GM18870 (cell line): Measurements from ENCODE around the gene FRAS1.
A peak's percentile ranks its signal among the peaks of the same experiment; 100 is the strongest.
"Not testable (repeated sequence)": the region's sequence is repeated elsewhere in the genome, so short reads cannot be mapped to it uniquely, and the experiment has no call there.

ENCODE experiments used
- ATAC-seq: cut with Tn5 transposase; IDR thresholded peaks from one replicate; pipeline ENCODE4 v1.9.1; 2021; ENCODE audit warnings: moderate library complexity; ENCODE audit not compliant: unreplicated experiment

FRAS1 gene

DNA sequence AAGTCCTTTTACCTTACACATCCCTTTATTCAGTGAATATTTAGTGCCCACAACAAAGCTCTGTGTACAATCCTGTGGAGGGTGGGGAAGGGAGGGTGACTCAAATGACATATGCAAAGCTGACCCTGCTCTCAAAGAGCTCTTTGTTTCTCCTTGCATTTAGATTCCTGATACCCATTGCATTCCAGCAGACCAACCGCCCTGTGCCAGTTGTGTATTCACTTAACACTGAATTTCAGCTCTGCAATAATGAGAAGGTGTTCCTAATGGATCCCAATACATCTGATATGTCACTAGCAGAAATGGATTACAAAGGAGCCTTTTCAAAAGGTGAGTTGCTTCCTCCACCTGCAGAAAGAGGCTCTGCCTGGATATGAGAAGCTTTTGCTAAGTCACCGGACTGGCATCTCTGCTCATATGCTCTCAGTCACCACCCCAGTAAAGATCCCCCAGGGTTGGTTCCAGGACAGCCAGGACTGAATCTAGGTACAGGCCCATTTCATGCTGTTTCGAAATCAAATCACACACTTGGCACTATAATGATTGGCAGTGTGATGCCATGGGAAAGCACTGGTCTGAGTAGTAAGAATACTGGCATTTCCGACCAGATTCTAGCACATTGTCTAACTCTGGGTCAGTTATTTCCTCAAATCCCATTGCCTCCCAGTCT lies 477.3 kb downstream of the FRAS1 start:
- no peak for ATAC-seq

DNA sequence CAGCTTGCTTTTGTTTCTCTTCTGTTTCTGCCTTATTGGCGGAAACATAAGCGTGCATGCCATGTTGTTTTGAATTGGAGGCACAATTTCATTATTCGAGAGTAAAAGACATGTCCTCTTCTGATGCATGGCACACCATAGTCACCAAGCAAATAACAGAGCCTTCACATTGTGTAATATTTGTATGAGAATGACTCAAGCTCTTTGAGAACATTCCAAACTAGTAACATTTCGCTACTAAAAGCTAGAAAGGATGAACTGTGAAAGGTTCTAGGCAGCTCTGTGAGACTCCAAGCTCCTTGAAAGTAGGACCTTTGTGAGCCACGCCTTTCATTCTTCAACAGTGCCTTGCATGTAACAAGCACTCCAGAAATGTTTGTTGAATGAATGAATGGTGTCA lies 485.2 kb downstream of the FRAS1 start:
- ATAC-seq, result no peak

DNA sequence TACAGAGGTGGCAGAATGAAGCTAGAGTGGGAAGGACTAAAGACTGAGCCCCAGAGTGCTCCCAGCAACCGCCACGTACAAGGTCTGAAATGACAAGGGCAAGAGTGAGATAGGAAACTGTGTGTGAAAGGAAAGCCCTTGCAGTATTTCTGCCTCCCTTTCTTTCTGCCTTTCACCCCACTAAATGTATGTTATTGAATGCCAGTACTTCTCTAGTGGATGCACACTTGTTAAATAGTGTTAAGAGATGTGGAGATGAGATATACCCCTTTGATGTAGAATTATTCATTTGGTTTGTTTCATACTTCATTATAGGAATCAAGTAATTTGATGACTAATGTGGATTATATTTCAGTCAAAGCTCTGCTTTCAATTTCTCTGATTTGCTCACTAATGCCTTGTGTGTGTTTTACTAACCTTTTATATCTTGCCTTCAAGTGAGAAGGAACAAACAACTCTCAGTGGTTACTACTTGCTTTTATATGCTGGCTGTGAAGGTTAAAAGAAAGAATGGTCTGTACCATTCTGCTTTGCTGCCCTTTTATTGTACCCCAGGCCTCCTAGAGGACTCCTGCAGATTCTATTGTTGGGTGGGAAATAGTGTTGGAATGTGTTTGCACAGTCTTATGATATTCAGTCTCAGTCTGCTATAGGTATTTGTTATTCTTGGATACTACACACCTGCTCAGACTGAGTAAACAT lies 486.5 kb downstream of the FRAS1 start:
- ATAC-seq, result no peak

DNA sequence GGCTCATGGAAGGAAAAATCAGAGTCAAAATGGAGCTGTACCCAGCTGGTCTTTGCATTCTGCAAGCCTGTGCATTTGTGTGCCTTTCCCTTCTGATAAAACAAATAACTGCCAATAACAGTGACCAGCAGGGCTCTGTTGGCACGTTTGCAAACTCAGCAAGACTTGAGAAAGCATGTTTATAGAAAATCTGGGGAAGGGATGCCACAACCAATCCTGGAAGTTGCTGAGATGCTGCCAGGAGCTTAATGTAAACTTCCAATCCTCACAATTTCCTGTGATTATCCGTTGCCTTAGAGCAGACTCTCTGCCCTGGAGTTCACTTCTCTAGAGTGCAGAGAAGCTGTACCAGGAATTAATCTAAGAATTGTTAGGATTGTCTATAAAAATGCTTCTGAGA lies 487.6 kb downstream of the FRAS1 start:
- ATAC-seq, result no peak

DNA sequence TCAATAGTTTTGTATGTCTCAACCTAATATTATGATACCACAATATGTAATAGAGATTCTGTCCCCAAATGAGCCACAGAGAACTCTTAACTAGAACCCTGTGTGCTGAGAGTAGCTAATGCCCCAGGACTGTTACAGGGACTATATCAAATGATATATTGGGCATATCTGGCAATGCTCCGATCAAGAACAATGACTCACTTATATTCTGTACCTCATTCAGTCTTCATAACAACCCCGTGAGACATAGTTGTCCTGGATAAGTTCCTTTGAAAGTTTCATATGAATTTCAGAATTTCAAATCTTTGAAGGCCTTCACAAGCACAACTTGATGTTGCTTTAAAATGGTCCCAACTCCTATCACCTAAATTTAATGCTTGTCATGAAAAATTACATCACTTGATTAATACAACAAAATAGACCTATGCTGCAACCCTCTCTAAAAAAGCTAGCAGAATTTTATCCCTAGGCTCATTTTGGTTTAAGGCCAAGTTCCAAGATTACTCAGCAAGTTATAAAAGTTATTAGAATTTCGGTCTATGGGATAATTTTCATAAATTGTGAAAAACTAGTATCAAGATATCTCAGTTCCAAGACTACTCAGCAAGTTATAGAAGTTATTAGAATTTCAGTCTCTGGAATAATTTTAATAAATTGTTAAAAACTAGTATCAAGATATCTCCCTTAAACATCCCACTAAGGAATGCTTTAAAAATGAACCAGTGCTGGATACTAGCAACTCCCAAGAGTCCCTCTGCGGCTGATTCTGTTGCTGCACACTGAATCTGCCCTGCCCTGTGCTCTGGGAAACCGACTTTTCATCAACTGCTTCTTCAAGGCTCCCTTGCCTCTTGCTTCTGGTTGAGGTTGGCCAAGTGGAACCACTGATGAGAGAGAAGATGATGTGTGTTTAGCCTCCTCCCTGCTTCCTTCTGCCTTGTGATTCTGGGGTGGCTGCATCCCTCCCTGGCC lies 488.4 kb downstream of the FRAS1 start:
- no peak for ATAC-seq

DNA sequence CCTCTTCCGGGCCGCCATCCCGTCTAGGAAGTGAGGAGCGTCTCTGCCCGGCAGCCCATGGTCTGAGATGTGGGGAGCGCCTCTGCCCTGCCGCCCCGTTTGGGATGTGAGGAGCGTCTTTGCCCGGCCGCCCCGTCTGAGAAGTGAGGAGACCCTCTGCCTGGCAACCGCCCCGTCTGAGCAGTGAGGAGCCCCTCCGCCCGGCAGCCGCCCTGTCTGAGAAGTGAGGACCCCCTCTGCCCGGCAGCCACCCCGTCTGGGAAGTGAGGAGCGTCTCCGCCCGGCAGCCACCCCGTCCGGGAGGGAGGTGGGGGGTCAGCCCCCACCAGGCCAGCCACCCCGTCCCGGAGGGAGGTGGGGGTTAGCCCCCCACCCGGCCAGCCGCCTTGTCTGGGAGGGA lies 490.8 kb downstream of the FRAS1 start:
- not testable (repeated sequence) for ATAC-seq

DNA sequence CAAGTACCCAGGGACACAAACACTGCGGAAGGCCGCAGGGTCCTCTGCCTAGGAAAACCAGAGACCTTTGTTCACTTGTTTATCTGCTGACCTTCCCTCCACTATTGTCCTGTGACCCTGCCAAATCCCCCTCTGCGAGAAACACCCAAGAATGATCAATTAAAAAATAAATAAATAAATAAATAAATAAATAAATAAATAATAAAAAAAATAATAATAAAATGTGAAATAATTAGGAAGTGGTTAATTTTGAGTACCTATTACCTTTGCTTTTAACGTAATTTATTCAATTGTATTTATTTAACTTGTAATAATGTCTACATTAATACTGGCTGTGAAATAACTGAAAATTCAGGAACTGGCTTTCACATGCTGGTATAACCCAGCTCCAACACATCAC lies 491.8 kb downstream of the FRAS1 start:
- not testable (repeated sequence) for ATAC-seq

DNA sequence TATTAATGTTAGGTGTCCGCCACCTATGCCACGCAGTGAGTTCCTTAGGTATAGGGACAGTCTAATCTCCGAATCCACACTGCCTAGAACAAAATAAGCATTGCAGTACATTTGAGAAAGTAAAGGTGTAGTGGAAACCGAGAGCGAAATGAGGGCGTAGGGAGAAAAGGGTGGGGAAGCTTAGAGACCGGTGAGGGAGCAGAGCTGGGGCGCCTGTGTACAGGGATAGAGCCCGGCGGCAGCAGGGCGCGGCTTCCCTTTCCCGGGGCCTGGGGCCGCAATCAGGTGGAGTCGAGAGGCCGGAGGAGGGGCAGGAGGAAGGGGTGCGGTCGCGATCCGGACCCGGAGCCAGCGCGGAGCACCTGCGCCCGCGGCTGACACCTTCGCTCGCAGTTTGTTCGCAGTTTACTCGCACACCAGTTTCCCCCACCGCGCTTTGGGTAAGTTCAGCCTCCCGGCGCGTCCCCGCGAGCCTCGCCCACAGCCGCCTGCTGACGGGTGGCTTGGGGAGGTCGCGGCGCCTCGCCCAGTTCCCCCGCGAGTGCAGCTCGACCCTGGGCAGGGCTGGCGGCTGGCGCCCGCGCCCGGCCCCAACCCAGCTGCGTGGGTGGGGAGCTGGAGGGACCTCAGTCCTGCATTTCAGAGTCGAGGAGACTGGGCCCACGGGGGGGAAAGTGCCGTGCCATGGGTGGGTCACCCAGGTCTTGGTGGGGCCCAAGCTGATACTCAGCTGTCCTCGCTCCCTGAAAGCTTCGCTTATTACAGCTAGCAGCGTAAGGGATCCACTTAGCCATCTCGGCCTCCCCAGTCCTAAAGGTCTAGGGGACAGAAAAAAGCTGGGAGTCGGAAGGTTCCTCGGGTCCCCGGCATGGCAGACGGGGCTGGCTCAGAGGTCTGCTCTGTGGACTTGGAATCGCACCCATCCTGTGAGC lies 494.6 kb downstream of the FRAS1 start, which contains the start of gene ANXA3:
ANXA3 (plus strand) TSS at position 351 of the 932 bp plus-strand sequence. CDS start 2,704 bp downstream, outside the sequence.
- ATAC-seq, result no peak

DNA sequence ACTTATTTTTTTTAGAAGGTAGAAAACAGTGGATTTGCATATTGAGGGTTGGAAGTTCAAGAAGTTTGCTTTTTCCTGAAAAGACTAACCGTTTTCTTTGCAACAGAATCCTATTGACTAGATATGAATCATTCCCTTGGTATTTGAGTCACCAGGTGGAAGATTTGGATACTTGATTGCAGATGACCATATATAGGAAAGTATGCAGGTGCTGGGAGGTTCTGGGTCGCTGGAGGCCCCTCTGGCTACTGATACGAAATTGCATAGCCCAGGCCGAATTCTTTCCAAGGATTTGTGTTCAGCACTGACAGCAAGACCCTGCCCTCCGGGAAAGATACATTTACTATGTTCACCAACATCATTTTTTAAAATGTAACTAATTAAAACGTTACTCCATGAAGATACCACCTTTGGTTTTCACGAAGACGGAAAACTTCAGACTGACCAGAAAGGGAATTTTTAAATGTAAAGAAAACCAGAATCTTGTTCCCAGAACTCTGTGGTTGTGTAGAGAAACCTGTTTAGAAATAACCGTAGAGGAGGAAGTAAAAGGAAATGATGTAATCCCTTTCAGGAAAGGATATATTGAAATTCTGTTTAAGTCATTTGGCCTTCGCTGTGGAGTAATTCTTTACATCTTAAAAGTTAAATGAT lies 495.4 kb downstream of the FRAS1 start:
- ATAC-seq, result no peak

DNA sequence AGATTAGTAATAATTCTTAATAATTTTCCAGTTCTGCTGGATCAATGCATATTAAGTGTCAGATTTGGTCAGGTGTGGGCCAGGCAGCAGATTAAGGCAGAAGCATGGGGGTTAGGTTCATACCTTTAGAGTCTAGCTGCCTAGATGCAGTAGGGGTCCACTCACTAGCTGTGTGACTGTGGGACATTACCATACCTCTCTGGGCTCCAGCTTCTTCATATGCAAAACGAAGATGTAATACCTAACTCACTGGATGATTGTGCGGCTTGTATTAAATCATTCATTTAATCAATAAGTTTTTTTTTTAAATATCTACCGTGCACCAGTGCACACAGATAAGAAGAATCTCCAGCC lies 495.9 kb downstream of the FRAS1 start:
- ATAC-seq, result no peak

DNA sequence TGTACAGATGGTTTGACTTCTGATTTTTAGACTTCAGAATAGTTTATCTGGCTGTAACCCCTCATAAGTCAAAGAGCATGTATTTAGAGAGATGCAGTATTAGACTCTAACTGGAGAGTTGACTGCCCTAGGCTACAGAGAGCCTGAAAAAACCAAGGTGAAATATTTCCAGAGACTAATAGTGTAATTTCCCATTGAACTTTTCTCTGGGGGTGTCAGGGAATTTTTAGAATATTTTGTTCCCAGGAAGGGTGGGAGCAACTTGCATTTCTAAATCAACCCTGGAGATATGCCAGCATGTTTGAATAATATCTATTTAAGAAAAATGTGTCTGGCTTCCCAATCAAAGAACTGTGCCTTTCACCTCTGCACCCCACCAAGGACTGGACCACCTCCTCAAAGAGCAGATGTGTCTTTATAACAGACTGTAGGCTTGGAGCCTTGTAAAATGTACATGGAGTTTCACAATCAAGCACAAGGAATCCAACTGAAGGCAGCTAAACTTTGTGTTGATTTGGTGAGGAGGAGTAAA lies 496.5 kb downstream of the FRAS1 start:
- no peak for ATAC-seq

DNA sequence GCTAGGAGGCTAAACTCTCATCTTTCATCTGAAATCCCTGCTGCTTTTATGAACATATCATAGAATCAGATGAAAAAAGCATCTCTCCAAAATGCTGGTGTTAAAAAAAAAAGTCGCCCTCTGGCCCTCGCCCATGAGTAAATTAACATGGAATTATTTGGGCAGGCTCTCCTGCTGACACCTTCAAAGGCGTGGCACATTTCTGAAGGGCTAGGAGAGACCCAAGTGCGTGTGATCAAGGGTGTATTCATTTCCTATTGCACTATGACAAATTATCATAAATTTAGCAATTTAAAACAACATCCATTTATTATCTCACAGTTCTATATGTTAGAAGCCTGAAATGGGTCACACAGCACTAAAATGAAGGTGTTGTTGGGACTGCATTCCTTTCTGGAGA lies 499.5 kb downstream of the FRAS1 start:
- no peak for ATAC-seq

DNA sequence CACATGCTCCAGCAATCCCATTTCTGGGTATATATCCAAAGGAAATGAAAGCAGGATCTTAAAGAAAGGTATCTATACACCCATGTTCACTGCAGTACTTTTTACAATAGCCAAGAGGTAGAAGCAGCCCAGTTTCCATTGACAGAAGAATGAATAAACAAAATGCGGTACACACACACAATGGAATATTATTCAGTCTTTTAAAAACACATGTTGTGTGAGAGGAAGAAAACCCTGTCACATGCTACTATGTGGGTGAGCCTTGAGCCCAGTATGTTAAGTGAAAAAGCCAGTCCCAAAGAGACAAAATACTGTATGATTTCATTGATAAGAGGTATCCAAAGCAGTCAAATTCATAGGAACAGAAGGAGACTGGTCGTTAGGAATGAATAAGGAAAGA lies 500.7 kb downstream of the FRAS1 start:
- no peak for ATAC-seq

DNA sequence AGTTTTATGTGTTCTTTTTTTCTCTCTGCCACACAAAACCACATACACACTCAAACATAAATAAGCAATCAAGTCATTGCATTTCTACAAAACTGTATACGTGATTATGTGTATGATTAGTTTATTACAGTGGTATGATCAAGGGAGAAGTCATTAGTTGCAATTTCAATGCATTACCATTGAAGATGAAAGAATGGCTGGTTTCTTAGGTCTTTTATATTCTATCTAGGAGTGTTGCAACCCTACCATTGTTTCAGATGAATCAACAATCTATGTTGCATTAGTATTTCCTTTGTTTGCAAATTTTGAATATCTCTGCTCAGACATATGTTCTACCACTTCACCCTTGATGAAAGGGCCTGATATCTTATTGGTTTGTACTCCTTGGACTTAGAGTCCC lies 501.3 kb downstream of the FRAS1 start:
- no peak for ATAC-seq

DNA sequence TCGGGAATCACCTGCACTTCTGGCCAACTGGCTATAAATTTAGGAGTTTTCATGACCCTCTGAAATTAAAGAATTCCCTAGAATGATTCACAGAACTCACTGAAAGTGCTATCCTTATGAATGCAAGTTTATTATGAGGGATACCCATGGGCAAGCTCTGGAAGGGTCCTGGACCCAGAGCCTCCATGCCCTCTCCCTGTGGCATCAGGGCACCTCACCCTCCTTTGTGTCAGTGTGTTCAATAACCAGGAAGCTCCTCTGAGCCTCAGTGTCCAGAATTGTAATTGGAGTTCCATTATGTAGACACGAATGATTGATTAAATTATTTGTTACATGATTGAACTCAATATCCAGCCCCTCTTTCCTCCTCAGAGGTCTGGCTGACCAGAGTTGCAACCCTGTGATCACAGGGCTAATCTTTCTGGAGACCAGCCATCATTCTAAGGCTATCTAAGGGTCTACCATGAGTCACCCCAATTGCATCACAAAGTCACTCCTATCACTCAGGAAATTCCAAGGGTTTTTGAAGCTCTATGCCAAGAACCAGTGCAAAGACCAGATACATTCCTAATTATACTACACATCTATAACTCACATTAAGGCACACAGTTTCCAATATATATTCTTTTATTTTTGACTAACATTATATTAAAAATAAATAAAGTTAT lies 503.3 kb downstream of the FRAS1 start:
- no peak for ATAC-seq

DNA sequence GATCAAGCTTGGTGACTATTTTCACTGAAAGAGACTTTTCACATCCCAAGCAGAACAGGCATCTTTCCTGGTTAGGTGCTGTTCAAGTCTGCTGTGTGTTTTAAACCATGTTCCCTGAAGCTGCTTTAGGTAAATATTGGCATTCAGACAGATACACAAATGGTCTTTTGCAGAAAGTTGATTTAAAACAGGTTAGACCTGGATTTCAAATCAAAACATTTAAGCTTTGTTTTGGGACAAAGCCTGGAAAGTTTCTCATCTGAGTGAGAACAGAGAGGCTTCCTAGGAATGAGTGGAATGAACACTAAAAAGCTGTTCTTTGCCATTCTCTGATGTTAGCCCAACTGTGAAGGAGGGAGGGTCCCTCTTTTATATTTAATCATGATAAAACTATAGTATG lies 504.6 kb downstream of the FRAS1 start:
- no peak for ATAC-seq

DNA sequence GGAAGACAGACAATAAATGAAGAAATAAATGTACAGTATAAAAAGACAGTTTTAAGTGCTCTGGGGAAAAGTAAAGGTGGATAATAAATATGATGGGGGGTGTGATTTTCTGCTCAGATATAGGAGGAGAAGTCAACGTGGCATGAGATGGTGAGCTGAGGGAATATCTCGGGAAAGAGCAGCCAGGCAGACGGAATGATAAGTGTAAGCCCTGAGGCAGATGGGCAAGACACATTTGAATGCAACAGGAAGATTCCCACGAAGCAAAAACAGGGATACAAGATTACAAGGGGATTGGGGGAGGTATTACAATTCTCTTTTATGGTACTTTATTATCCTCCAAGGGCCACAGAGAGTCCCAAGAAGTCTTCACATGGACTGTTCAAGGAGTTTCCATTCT lies 505.6 kb downstream of the FRAS1 start:
- ATAC-seq, result no peak

DNA sequence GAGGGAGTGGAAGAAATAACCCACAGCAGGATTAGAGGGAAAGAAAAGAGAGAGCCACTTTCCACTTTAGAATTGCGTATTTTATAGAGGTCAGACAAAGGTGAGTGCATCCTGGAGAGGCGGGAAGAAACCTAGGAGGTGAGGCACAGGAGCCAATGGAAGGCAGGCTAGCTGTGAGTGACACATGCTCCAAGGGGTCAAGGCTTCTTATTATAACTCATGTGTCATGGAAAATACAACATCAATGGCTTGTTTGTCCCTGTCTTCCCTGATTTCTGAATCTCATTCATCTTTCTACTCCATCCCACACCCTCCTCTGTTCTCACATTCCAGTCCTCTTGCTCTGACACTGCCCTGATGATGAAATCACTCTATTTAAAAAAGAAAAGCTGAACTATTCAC lies 508.8 kb downstream of the FRAS1 start:
- no peak for ATAC-seq

DNA sequence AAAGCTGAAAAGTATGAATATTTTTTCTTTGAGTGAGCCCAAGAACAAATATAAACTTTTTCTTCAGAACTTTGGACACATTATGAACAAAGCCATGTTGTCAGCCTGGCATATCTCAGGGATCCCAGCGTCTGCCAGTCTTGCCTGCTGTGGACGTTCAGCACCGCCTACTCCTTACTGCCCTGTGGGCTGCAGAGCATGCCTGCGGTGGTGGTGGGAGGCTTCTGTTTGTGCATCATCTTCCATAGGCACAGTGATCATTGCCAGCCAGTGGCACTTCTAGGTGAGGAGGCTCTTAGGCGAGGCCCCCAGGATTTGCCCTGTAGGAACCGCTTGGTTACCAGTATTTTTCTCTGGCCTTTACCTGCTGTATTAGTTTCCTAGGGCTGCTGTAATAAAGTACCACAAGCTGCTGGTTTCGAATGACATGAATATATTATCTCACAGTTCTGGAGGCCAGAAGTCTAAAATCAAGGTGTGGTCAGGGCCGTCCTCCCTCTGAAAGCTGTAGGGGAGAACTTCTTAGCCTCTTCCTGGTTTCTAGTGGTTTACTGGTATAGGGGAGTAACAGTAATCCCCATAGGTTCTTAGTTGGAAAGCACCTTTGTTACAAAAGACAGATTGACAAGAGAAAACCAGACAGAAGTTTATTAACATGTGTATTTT lies 509.8 kb downstream of the FRAS1 start:
- peak; percentile 80 for ATAC-seq
